CD4-positive, alpha-beta T cell treated with Interleukin-4 for 4 hours (primary cell): ENCODE data around the gene ARHGAP12.
"Not testable (repeated sequence)": the region's sequence is repeated elsewhere in the genome, so short reads cannot be mapped to it uniquely, and the experiment has no call there.

ENCODE experiments used
- DNase-seq: peaks from one replicate; pipeline ENCODE4 v3.0.0-alpha.2; 2020

ARHGAP12 gene

DNA sequence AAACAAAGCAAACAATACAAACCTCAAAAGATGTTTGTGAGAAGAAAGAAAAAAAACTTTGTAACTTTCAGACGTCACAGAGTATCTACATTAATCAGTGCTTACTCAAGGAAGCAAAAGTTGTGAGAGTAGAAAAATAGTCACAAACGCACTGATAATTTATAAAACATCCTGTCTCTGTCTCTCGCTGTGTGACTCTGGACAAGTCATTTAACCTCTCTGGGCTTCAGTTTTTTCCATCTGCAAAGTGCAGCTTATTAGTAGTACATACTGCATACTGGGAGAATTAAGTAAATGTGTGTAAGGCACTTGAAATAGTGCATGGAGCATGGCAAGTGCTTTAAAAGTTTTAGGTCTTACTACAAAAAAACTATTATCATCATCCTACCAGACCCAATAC lies 3.8 kb downstream of the ARHGAP12 start:
- DNase-seq, result no peak

DNA sequence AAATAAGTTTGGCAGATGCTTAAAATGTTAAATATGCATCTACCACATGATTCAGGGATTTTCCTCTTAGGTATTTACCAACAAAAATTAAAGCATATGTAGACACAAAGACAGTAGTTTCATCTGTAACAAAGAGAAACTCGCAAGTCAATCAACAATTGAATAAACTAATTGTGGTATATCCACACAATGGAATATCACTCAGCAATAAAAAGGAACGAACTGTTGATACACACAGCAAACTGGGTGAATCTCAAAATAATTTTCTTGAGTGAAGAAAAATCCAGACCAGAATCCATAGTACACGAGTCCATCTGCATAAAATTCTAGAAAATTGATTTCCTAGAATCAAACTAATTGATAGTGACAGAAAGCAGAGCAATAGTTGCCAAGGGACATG lies 5.2 kb downstream of the ARHGAP12 start:
- no peak for DNase-seq

- no peak for DNase-seq
Observed at GRCh38 chr10:31921031-31921430, 7.6 kb downstream of the ARHGAP12 start.

DNA sequence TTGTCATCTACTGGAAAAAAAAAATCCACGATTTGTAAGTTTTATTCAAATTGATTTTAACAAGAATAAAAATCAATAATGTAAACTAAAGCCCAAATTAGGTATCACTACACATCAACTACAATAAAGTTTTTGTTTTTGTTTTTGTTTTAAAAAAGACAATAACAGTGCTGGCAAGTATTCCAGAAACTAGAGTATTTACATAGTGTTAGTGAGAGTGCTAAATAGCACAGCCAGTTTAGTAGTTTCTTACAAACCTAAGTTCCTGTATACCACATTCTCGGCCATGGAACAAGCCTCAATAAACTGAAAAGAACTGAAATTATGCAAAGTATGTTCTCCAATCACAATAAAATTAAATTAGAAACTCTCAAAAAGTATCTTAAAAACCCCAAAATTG lies 8.1 kb downstream of the ARHGAP12 start:
- no peak for DNase-seq

DNA sequence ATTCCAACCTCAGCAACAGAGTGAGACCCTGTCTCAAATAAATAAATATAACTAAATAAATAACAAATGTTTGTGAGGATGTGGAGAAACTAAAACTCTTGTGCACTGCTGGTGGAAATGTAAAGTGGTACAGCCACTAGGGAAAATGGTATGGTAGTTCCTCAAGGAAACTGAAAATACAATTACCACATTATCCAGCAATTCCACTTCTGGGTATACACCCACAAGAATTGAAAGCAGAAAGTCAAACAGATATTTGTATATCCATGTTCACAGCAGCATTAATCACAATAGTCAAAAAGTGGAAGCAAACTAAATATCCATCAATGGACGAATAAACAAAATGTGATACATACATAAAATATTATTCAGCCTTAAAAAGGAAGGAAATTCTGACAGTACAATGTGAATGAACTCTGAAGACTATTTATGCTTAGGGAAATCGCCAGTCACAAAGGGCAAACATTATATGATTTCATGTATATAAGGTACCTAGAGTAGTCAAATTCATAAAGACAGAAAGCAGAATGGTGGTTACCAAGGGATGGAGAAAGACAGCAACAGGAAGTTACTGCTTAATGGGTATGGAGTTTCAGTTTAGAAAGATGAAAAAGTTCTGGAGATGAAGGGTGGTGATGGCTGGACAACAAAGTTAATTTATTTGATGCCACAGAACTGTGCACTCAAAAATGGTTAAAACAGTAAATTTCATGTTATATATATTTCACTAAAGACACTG lies 9.8 kb downstream of the ARHGAP12 start:
- DNase-seq, result no peak

DNA sequence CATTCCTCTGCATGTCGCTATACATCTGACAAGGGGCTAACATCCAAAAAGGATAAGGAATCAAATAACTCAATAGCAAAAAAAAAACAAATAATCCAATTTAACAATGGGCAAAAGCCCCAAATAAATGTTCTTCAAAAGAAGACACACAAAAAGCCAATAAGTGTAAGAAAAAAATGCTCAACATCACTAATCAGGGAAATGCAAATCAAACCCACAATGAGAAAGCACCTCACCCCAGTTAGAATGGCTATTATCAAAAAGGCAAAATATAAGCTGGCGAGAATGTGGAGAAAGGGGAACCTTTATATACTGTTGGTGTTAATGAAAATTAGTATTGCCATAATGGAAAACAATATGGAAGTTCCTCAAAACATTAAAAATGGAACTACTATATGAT lies 14.3 kb downstream of the ARHGAP12 start:
- DNase-seq, result no peak

- no peak for DNase-seq
Observed at GRCh38 chr10:31912898-31913850, 15.5 kb downstream of the ARHGAP12 start.

- DNase-seq, result no peak
Observed at GRCh38 chr10:31912289-31912688, 16.3 kb downstream of the ARHGAP12 start.

- no peak for DNase-seq
Observed at GRCh38 chr10:31910016-31910415, 18.6 kb downstream of the ARHGAP12 start.

DNA sequence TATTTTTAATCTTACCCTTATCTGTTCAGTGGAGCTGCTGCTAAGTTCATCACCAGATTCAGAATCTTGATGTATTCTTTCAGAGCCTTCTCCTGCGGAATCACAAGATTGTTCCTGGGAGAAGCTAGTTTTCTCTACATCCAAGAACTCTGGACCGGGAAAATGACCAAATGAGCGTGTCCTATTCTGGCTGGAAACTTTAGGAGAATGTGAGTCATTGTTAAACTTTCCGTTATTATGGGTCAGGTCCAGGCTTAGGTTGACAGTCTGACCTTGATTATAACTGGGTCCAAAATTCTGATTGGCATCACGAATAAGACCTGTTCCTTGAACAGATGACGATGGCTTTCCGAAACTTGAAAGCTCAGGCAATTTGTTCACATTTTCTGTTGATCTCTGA lies 20.5 kb downstream of the ARHGAP12 start:
- no peak for DNase-seq

GRCh38 chr10:31906039-31906438 lies 22.6 kb downstream of the ARHGAP12 start:
- DNase-seq, result no peak

DNA sequence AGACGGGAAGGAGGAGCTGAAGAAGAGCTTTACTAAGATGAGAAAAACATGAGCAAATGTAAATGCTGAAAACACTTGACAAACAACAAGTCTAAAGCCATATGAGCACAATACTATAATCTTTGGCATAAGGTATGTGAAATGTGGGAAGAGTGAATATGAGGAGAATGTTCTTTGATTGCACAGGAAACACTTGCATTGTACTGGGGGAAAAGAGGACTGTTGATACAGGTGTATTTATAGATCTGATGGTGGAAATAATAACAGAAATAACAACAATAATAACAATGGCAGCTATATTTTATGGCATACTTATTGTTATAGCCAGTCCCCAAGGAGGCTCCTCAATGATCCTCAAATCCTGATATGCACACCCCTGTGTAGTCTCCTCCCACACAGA lies 23.0 kb downstream of the ARHGAP12 start:
- no peak for DNase-seq

DNA sequence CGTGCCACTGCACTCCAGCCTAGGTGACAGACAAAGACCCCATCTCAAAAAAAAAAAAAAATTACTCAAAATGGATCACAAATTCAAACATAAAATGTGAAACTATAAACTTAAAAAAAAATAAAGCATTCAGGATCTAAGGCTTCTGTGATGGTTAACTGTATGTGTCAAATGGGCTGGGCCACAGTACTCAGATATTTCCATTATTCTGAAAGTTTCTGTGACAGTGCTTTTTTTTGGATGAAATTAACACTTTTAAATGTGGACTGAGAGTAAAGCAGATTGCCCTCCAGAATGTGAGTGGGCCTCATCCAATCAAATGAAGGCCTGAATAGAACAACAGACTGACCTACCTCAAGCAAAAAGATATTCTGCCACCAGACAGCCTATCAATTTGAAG lies 26.0 kb downstream of the ARHGAP12 start:
- no peak for DNase-seq

DNA sequence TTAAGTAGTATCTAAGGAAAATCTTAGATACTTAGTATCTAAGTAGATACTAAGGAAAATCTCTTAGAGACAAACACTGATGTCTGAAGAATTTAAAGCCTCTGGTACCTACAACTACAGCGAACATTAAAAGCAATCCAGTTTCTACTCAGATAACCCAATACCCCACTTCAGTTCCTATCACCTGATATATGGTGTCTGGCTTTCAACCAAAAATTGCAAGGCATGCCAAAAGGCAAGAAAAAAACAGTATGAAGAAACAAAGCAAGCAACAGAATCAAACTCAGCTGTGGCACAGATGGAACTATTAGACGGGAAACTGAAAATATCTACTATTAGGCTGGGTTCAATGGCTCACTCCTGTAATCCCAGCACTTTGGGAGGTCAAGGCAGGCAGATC lies 31.1 kb downstream of the ARHGAP12 start:
- DNase-seq, result no peak

- no peak for DNase-seq
Observed at GRCh38 chr10:31896968-31897384, 31.7 kb downstream of the ARHGAP12 start.

DNA sequence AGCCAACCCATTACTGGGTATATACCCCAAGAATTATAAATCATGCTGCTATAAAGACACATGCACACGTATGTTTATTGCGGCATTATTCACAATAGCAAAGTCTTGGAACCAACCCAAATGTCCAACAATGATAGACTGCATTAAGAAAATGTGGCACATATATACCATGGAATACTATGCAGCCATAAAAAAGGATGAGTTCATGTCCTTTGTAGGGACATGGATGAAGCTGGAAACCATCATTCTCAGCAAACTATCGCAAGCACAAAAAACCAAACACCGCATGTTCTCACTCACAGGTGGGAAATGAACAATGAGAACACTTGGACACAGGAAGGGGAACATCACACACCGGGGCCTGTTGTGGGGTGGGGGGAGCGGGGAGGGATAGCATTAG lies 32.9 kb downstream of the ARHGAP12 start:
- DNase-seq, result not testable (repeated sequence)

DNA sequence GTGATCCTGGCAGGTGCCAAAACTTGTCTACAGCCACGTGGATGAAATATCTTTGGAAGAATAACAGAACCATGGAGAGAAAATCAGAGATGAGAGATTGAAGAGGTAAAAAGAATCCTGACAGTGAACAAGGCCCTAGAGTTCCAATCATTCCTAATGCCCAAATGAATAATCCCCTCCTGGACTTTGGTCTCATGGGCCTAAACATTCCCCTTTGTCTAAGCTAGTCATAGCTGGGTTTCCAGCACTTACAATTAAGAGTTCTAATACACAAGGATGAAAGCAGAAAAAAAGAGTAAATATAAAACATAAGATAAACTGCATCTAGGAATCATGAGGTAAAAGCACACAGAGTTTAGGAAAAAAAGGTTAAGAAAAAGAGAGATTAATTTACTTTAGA lies 40.2 kb downstream of the ARHGAP12 start:
- DNase-seq, result no peak

DNA sequence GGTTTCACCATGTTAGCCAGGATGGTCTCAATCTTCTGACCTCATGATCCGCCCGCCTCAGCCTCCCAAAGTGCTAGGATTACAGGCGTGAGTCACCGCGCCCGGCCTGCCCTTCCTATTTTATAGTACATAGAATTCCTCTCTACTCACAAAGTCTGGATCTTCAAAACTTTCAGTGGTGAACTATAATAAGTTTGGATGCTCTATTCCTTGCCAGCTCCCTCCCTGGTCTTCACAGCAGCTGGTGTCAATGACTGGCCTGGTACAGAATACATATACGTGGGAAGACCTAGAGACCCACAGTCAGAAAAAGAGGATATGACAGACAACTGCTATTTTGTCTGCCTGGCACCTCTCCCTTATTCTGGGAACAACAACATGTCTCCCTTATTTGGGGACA lies 40.8 kb downstream of the ARHGAP12 start:
- DNase-seq, result no peak

- no peak for DNase-seq
Observed at GRCh38 chr10:31886885-31887284, 41.7 kb downstream of the ARHGAP12 start.

DNA sequence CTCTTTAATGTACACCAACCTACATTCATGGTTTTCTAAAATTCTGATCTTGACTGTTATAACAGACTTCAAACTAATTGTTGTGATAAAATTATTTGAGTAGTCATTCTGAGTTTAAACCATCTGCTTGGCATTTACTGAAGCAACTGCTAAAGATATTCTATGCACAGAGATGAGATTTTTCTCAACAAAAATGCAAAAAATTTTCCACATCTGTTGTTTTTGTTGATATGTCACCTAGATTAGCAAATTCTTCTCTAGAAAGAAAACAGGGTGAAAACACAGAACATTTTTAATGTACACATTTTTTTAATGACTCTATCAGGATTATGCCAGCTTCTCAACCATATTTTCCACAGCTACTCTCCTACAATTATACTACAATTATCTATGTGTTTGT lies 42.7 kb downstream of the ARHGAP12 start:
- no peak for DNase-seq

- DNase-seq, result no peak
Observed at GRCh38 chr10:31884386-31884785, 44.2 kb downstream of the ARHGAP12 start.

DNA sequence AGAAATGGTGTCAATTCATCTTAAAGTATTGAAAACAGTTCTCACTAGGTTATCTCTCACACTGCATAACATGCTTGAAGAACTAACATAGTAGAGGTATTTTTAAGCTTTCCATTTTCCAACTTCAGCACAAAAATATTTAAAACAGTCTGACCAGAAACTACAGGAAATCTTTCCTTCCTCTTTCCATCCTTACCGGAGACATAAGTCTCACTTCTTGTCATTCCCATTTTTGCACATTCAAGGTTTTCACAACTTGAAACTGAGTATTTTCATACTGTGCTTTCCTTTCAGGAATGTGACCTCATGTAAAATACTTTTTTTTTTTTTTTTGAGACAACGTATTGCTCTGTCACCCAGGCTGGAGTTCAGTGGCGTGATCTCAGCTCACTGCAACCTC lies 45.2 kb downstream of the ARHGAP12 start:
- DNase-seq, result no peak

GRCh38 chr10:31878486-31878885 lies 50.1 kb downstream of the ARHGAP12 start:
- DNase-seq, result no peak

GRCh38 chr10:31876652-31877352 lies 51.8 kb downstream of the ARHGAP12 start:
- DNase-seq, result no peak
